GM21390 (cell line): ENCODE results near the gene STYXL1.
"Not testable (repeated sequence)": the region's sequence is repeated elsewhere in the genome, so short reads cannot be mapped to it uniquely, and the experiment has no call there.

Experiments used
- ATAC-seq: cut with Tn5 transposase; IDR thresholded peaks from one replicate; pipeline ENCODE4 v1.9.1; 2021; ENCODE audit not compliant: unreplicated experiment

The STYXL1 gene

GRCh38 chr7:76047811-76048667 is at the start of gene STYXL1, which contains the start of gene MDH2:
TSS of gene STYXL1 (minus strand) at chr7:76048000. CDS start at chr7:76030523, 17,477 bp downstream.
TSS of gene MDH2 (plus strand) at chr7:76048106. CDS start at chr7:76048161, 55 bp downstream.
- peak; percentile 94 for ATAC-seq

GRCh38 chr7:76095908-76096307 is 48.1 kb upstream of the STYXL1 start:
- ATAC-seq, result no peak

- ATAC-seq, result not testable (repeated sequence)
These were observed 46.5 kb upstream of the STYXL1 start for GRCh38 chr7:76094326-76094725.

GRCh38 chr7:76093531-76093930 is 45.7 kb upstream of the STYXL1 start:
- ATAC-seq, result not testable (repeated sequence)

GRCh38 chr7:76091506-76091905 is 43.7 kb upstream of the STYXL1 start:
- ATAC-seq, result no peak

GRCh38 chr7:76089865-76090475 is 42.2 kb upstream of the STYXL1 start:
- no peak for ATAC-seq

- not testable (repeated sequence) for ATAC-seq
These were observed 39.6 kb upstream of the STYXL1 start for GRCh38 chr7:76087362-76087791.

GRCh38 chr7:76086070-76086469 is 38.3 kb upstream of the STYXL1 start:
- no peak for ATAC-seq

GRCh38 chr7:76084115-76084514 is 36.3 kb upstream of the STYXL1 start:
- not testable (repeated sequence) for ATAC-seq

- no peak for ATAC-seq
These were observed 32.4 kb upstream of the STYXL1 start for GRCh38 chr7:76080204-76080603.

GRCh38 chr7:76077435-76077834 is 29.6 kb upstream of the STYXL1 start:
- ATAC-seq, result no peak

- no peak for ATAC-seq
These were observed 29.2 kb upstream of the STYXL1 start for GRCh38 chr7:76076995-76077394.

GRCh38 chr7:76074972-76075370 is 27.2 kb upstream of the STYXL1 start:
- no peak for ATAC-seq

GRCh38 chr7:76074306-76074971 is 26.6 kb upstream of the STYXL1 start:
- no peak for ATAC-seq

- no peak for ATAC-seq
These were observed 25.7 kb upstream of the STYXL1 start for GRCh38 chr7:76073335-76073990.

- ATAC-seq, result no peak
These were observed 24.7 kb upstream of the STYXL1 start for GRCh38 chr7:76072243-76073148.

- ATAC-seq, result no peak
These were observed 23.8 kb upstream of the STYXL1 start for GRCh38 chr7:76071316-76072242.

- ATAC-seq, result no peak
These were observed 21.4 kb upstream of the STYXL1 start for GRCh38 chr7:76069238-76069638.
